ENCODE results near the gene TMEM94. TPM values are rescaled to one million over a fixed set of nuclear protein-coding genes. Genes with fewer than 3 reads are reported as not detected.
A peak's percentile ranks its signal among the peaks of the same experiment; 100 is the strongest.
"Not testable (repeated sequence)": the region's sequence is repeated elsewhere in the genome, so short reads cannot be mapped to it uniquely, and the experiment has no call there.

Gene TMEM94
- total RNA-seq, 2 donors from 2014 or later = 57.1 to 83.4 TPM

DNA sequence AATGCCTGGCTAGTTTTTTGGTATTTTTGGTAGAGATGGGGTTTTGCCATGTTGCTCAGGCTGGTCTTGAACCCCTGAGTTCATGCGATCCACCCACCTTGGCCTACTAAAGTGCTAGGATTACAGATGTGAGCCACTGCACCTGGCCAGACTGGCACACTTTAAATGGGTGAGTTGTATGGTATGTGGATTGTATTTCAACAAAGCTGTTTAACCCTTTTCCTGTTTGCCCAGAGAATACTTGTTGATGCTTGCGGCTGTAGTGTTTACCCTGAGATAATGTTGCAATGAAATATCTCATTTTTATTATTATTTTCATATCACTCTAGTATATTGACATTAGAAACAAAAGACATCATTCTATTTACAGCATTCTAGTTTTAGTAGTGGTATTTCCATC is 17.1 kb upstream of the TMEM94 start:
- no peaks in the 10 kb centered on the region for H3K36me3 ChIP-seq
- H3K4me3 ChIP-seq = no peak overlapping the region
- no peaks in the 10 kb centered on the region for H3K27me3 ChIP-seq (replicated peaks; ENCODE audit: insufficient read depth)
- H3K27ac ChIP-seq = no peak overlapping the region
- TF ChIP-seq, protein P1, sequence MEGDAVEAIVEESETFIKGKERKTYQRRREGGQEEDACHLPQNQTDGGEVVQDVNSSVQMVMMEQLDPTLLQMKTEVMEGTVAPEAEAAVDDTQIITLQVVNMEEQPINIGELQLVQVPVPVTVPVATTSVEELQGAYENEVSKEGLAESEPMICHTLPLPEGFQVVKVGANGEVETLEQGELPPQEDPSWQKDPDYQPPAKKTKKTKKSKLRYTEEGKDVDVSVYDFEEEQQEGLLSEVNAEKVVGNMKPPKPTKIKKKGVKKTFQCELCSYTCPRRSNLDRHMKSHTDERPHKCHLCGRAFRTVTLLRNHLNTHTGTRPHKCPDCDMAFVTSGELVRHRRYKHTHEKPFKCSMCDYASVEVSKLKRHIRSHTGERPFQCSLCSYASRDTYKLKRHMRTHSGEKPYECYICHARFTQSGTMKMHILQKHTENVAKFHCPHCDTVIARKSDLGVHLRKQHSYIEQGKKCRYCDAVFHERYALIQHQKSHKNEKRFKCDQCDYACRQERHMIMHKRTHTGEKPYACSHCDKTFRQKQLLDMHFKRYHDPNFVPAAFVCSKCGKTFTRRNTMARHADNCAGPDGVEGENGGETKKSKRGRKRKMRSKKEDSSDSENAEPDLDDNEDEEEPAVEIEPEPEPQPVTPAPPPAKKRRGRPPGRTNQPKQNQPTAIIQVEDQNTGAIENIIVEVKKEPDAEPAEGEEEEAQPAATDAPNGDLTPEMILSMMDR (IDR thresholded peaks at IDR 0.05) = no peak
- ATAC-seq (ENCODE audit: insufficient number of reproducible peaks, low FRiP score, low read depth) (no peak), DNase-seq (ENCODE audit: low spot score) (no peak)
- no peaks in the 10 kb centered on the region for H3K9me3 ChIP-seq
- H3K4me1 ChIP-seq (ENCODE audit: control insufficient read depth in 1 of 2, low read depth in 2 of 2) = peaks cover 12 to 45% of the 10 kb centered on the region in 2 donors

DNA sequence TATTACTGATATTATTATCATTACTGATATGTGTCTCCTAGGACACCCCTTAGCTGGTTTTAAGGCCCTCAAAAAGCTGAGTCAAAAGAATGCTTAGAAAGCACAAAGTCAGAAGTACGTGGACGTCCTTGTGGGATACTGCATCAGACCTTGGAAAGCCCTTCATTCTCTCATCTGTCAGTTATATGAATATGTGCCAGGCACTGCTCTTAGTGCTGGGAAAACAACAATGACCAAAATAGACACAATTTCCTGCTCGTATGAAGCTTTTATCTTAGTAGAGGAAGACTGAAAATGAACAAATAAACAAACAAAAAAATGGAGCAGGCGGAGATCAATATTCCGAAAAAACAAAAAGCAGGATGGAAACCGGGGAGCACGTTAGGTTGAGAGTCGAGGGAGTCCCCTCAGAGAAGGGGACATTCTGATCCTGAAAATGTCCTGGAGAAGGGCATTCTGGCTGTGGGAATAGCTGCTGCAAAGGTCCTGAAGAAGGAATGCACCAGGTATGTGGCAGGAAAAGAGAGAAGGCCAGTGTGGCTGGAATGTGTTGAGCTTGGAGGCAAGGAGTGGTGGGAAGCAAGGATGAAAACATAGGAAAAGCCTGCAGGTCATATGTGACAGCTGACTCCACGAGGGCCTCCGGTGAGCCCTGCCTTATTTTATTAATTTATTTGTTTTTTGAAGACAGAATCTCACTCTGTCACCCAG is 15.5 kb upstream of the TMEM94 start:
- TF ChIP-seq, protein P1 (IDR thresholded peaks at IDR 0.05) = no peak
- DNase-seq (ENCODE audit: low spot score) (no peak), ATAC-seq (ENCODE audit: insufficient number of reproducible peaks, low FRiP score, low read depth) (no peak)
- no peaks in the 10 kb centered on the region for H3K27me3 ChIP-seq (replicated peaks; ENCODE audit: insufficient read depth)
- peaks cover 16 to 58% of the 10 kb centered on the region in 2 donors for H3K4me1 ChIP-seq (ENCODE audit: control insufficient read depth in 1 of 2, low read depth in 2 of 2)
- peak overlapping the region; percentile 65 to 99 for H3K27ac ChIP-seq
- H3K9me3 ChIP-seq = no peaks in the 10 kb centered on the region
- no peaks in the 10 kb centered on the region for H3K36me3 ChIP-seq
- H3K4me3 ChIP-seq = no peak overlapping the region

DNA sequence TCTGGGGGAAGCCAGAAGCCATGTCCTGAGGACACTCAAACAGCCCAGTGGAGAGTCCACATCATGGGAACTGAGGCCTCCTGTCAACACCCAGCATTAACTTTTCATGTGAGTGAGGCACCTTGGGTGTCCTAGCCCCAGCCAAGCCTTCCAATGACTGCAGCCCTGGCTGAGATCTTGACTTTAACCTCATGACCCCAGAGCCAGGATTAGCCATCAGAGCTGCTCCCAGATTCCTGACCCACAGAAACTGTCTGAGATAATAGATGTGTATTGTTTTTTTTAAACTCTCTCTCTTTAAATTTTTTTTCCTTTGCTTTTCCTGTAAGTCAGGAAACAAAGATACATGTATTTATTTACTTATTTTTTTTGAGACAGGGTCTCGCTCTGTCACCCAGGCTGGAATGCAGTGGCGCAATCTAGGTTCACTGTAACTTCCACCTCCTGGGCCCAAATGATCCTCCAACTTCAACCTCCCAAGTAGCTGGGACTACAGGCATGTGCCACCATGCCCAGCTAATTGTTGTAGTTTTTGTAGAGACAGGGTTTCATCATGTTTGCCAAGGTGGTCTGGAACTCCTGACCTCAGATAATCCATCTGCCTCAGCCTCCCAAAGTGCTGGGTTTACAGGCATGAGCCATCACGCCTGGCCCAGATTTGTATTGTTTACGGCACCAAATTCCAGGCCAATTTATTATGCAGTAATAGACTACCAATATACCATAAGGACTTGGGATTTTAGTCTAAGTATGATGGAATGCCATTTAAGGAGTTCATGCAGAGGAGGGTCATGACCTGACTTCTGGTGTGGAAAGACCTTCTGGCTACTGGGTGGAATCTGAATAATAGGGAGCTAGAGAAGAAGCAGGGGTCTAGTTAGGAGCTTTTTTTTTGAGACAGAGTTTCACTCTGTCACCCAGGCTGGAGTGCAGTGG is 14.0 kb upstream of the TMEM94 start:
- H3K36me3 ChIP-seq = no peaks in the 10 kb centered on the region
- peaks cover 16 to 59% of the 10 kb centered on the region in 2 donors for H3K4me1 ChIP-seq (ENCODE audit: control insufficient read depth in 1 of 2, low read depth in 2 of 2)
- H3K27ac ChIP-seq = peak overlapping the region; percentile 65 to 99
- no peaks in the 10 kb centered on the region for H3K9me3 ChIP-seq
- ATAC-seq (ENCODE audit: insufficient number of reproducible peaks, low FRiP score, low read depth) = no peak
- no peaks in the 10 kb centered on the region for H3K27me3 ChIP-seq (replicated peaks; ENCODE audit: insufficient read depth)
- TF ChIP-seq, protein P1 (IDR thresholded peaks at IDR 0.05) = no peak
- DNase-seq (ENCODE audit: low spot score) = no peak
- H3K4me3 ChIP-seq = no peak overlapping the region

DNA sequence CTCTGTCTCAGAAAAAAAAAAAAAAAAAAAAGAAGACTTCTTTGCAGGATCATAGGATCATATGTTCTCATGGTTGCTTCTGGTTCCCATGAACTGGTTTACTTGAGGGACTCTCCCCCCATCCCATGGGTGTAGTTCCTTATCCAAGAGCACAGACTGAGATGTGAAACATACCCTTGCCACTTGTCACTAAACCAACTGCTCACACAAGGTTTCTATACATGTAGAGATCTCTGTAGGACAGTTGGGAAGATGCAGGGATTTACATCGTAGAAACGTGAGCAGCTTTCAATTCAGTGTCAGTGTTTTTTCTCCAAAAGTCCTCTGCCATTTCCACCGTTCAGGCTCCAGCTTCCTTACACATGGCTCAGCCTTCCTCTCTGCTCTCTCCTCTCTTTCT is 11.1 kb upstream of the TMEM94 start:
- peaks cover 16 to 53% of the 10 kb centered on the region in 2 donors for H3K4me1 ChIP-seq (ENCODE audit: control insufficient read depth in 1 of 2, low read depth in 2 of 2)
- H3K4me3 ChIP-seq = no peak overlapping the region
- no peak for DNase-seq (ENCODE audit: low spot score)
- H3K27me3 ChIP-seq (replicated peaks; ENCODE audit: insufficient read depth) = no peaks in the 10 kb centered on the region
- ATAC-seq (ENCODE audit: insufficient number of reproducible peaks, low FRiP score, low read depth) = no peak
- TF ChIP-seq, protein P1 (IDR thresholded peaks at IDR 0.05) = no peak
- no peaks in the 10 kb centered on the region for H3K9me3 ChIP-seq
- peak overlapping the region; percentile 87 to 99 for H3K27ac ChIP-seq
- no peaks in the 10 kb centered on the region for H3K36me3 ChIP-seq

DNA sequence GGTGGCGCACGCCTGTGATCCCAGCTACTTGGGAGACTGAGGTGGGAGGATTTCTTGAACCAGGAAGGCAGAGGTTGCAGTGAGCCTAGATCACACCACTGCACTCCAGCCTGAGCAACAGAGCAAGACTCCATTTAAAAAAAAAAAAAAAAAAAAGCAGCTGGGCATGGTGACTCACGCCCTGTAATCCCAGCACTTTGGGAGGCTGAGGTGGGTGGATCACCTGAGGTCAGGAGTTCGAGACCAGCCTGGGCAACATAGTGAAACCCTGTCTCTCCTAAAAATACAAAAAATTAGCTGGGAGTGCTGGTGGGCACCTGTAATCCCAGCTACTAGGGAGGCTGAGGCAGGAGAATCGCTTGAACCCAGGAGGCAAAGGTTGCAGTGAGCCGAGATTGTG is 10.5 kb upstream of the TMEM94 start:
- not testable (repeated sequence) for H3K4me3 ChIP-seq; H3K36me3 ChIP-seq; DNase-seq (ENCODE audit: low spot score); H3K9me3 ChIP-seq; ATAC-seq (ENCODE audit: insufficient number of reproducible peaks, low FRiP score, low read depth); H3K27me3 ChIP-seq (replicated peaks; ENCODE audit: insufficient read depth)
- peak overlapping the region; percentile 87 to 99 for H3K27ac ChIP-seq
- H3K4me1 ChIP-seq (ENCODE audit: control insufficient read depth in 1 of 2, low read depth in 2 of 2) = peaks cover 14 to 47% of the 10 kb centered on the region in 2 donors
